Umbilical cord (tissue), 2 donors: Measurements from ENCODE around the gene EIF5A. TPM values are rescaled to one million over a fixed set of nuclear protein-coding genes. Genes with fewer than 3 reads are reported as not detected.

Experiments used
- DNase-seq: peaks from one replicate; pipeline ENCODE4 v3.0.0-alpha.2; 2015; ENCODE audit warnings: low spot score
- total RNA-seq: library from RNA; depleted of rRNA; stranded (reverse); fragments of >200 nt; gene quantifications from one replicate; pipeline ENCODE4 v1.2.3, GENCODE V29; 2014; ENCODE audit warnings: low replicate concordance; ENCODE audit not compliant: insufficient read depth

EIF5A gene
- total RNA-seq: 136 TPM

- DNase-seq: peak; percentile 100
Measured at GRCh38 chr17:7306911-7307685, at the start of gene EIF5A. Gene EIF5A (plus strand): TSS chr17:7307628. CDS start chr17:7309636, 2,008 bp downstream.

GRCh38 chr17:7258731-7259554 is 48.5 kb upstream of the EIF5A start:
- DNase-seq: no peak

- DNase-seq: no peak
Measured at GRCh38 chr17:7259555-7259889, 47.9 kb upstream of the EIF5A start.

- DNase-seq: no peak
Measured at GRCh38 chr17:7260151-7260550, 47.3 kb upstream of the EIF5A start.

- no peak for DNase-seq
Measured at GRCh38 chr17:7260651-7261378, 46.6 kb upstream of the EIF5A start.

GRCh38 chr17:7261379-7262191 is 45.8 kb upstream of the EIF5A start:
- DNase-seq: no peak

- no peak for DNase-seq
Measured at GRCh38 chr17:7262192-7262934, 45.1 kb upstream of the EIF5A start, which contains the start of gene CLDN7. Gene CLDN7 (minus strand): TSS chr17:7262478. CDS start chr17:7262043, 435 bp downstream.

- DNase-seq: no peak
Measured at GRCh38 chr17:7262935-7263800, 44.3 kb upstream of the EIF5A start.

GRCh38 chr17:7263801-7264078 is 43.7 kb upstream of the EIF5A start:
- no peak for DNase-seq

- DNase-seq: no peak
Measured at GRCh38 chr17:7266784-7267183, 40.6 kb upstream of the EIF5A start.

- no peak for DNase-seq
Measured at GRCh38 chr17:7279448-7279847, 28.0 kb upstream of the EIF5A start.

GRCh38 chr17:7280519-7281073 is 26.8 kb upstream of the EIF5A start:
- DNase-seq: peak; percentile 86

- peak; percentile 92 for DNase-seq
Measured at GRCh38 chr17:7281074-7281952, 26.1 kb upstream of the EIF5A start, which contains the start of gene SLC2A4. Gene SLC2A4 (plus strand): TSS chr17:7281718. CDS start chr17:7281935, 217 bp downstream.

- DNase-seq: no peak
Measured at GRCh38 chr17:7281953-7282751, 25.3 kb upstream of the EIF5A start.

- no peak for DNase-seq
Measured at GRCh38 chr17:7282752-7283321, 24.6 kb upstream of the EIF5A start.

GRCh38 chr17:7283471-7284216 is 23.8 kb upstream of the EIF5A start:
- DNase-seq: no peak
